ENCODE data around the gene ADSS2. TPM values are rescaled to one million over a fixed set of nuclear protein-coding genes. Genes with fewer than 3 reads are reported as not detected.

The ADSS2 gene
- total RNA-seq, 4 donors from 2014 or later: 8.7 to 51.5 (median 40.4) TPM

- H3K4me3 ChIP-seq: no peak overlapping the region
- H3K9me3 ChIP-seq: no peaks in the 10 kb centered on the region
- no peaks in the 10 kb centered on the region for H3K36me3 ChIP-seq
- H3K27me3 ChIP-seq: no peaks in the 10 kb centered on the region
- intact Hi-C loops (cut with DNase I; ENCODE audit: low total_unique reads): no loop called here
- TF ChIP-seq POLR2A (IDR thresholded peaks at IDR 0.05) (no peak), CTCF (IDR thresholded peaks at IDR 0.05) (no peak)
- peak overlapping the region in 1 of 2 donors; percentile 36 for H3K27ac ChIP-seq
- no peaks in the 10 kb centered on the region for H3K4me1 ChIP-seq
- DNase-seq: no peak
Measured at GRCh38 chr1:244361764-244362473, 89.8 kb downstream of the ADSS2 start.

Other genes with a start within 250 kb of the ADSS2 start
- gene CATSPERE, start 9.4 kb upstream of the ADSS2 start, total RNA-seq: 10 to 100 TPM in 1 of 4 donors, 1 to 10 TPM in 3; 2.7 to 16.8 (median 4.3) TPM
- gene DESI2, start 201.2 kb upstream of the ADSS2 start, total RNA-seq: 100 to 1,000 TPM in 1 of 4 donors, 10 to 100 TPM in 3; 16.7 to 109 (median 37.7) TPM